ENCODE measurements around the gene USP7. TPM values are rescaled to one million over a fixed set of nuclear protein-coding genes. Genes with fewer than 3 reads are reported as not detected.
"Not testable (repeated sequence)": the region's sequence is repeated elsewhere in the genome, so short reads cannot be mapped to it uniquely, and the experiment has no call there.

The USP7 gene
- total RNA-seq, 1 donor from 2014 or later, result 96.9 TPM

DNA sequence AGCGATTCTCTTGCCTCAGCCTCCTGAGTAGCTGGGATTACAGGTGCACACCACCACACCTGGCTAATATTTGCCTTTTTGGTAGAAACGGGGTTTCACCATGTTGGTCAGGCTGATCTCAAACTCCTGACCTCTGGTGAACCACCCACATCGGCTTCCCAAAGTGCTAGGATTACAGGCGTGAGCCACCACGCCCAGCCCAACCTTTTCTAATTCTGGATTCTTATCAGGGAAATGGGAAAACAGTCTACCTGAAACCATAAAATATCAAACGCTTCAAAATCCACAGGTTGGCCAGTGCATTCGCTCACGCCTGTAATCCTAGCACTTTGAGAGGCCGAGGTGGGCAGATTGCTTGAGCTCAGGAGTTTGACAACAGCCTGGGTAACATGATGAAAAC lies 4.3 kb upstream of the USP7 start:
- FAIRE-seq; H3K79me2 ChIP-seq (ENCODE audit: insufficient read depth, low read length); H3K9me3 Mint-ChIP-seq (ENCODE audit: unreplicated experiment); H4K20me1 ChIP-seq (ENCODE audit: insufficient read depth, low read length); H3K4me3 Mint-ChIP-seq (ENCODE audit: unreplicated experiment); DNase-seq (ENCODE audit: low read depth); H3K27ac Mint-ChIP-seq (ENCODE audit: unreplicated experiment); H3K9me3 ChIP-seq (ENCODE audit: insufficient read depth, low read depth, low read length); H3K27me3 ChIP-seq (ENCODE audit: insufficient read depth, low read length); H3K4me3 ChIP-seq (ENCODE audit: insufficient read depth, low read depth, low read length); H3K27me3 Mint-ChIP-seq (ENCODE audit: low read depth, unreplicated experiment); H3K4me1 Mint-ChIP-seq (ENCODE audit: low read depth, unreplicated experiment); H3K36me3 Mint-ChIP-seq (ENCODE audit: low read depth, unreplicated experiment); H3K4me2 ChIP-seq (ENCODE audit: low read length); H2AFZ ChIP-seq (ENCODE audit: low read depth, low read length); H3K4me1 ChIP-seq (ENCODE audit: insufficient read depth, low read length); H3K27ac ChIP-seq (ENCODE audit: low read depth, low read length); H3K36me3 ChIP-seq (ENCODE audit: insufficient read depth, low read length); H3K9ac ChIP-seq (ENCODE audit: low read length): not testable (repeated sequence)

DNA sequence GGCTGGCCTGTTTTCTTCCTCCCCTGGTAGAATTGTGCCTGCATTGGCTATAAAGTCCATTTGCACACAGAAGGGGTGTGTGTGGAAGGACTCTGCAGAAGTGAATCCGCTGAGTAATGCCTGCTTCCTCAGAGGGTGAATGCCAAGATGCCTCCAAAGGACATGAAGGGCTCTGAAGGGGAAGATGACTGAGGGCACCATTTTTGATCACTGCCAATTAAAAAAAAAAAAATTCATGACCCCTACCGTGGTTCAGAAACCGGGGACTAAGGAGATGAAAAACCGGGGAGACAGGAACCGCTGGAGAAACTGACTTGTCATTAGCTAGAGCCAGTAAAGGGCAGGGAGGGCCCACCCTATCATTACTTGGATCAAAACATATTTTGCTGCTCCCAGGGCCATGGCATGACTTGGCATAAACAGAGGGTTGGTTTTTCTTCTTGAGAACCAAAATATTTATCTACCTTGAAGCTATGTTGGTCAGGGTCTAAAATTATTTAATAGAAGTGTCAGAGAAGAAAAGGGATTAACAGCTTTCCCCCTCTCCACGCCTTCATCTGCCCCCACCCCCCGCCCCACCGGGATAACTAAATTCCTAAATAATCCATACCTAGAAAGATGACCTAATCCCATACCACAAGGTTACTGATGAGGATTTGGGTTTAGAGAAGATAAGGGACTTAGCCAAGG lies 3.6 kb upstream of the USP7 start:
- H3K36me3 Mint-ChIP-seq (ENCODE audit: low read depth, unreplicated experiment), result no peaks in the 10 kb centered on the region
- H3K4me2 ChIP-seq (ENCODE audit: low read length), result no peak overlapping the region
- TF ChIP-seq, protein P1, sequence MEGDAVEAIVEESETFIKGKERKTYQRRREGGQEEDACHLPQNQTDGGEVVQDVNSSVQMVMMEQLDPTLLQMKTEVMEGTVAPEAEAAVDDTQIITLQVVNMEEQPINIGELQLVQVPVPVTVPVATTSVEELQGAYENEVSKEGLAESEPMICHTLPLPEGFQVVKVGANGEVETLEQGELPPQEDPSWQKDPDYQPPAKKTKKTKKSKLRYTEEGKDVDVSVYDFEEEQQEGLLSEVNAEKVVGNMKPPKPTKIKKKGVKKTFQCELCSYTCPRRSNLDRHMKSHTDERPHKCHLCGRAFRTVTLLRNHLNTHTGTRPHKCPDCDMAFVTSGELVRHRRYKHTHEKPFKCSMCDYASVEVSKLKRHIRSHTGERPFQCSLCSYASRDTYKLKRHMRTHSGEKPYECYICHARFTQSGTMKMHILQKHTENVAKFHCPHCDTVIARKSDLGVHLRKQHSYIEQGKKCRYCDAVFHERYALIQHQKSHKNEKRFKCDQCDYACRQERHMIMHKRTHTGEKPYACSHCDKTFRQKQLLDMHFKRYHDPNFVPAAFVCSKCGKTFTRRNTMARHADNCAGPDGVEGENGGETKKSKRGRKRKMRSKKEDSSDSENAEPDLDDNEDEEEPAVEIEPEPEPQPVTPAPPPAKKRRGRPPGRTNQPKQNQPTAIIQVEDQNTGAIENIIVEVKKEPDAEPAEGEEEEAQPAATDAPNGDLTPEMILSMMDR (IDR thresholded peaks at IDR 0.05; ENCODE audit: insufficient read depth, low read depth, low read length), result no peak
- TF ChIP-seq EZH2 (IDR thresholded peaks at IDR 0.05; ENCODE audit: insufficient read depth, low read length), result no peak
- H4K20me1 ChIP-seq (ENCODE audit: insufficient read depth, low read length), result peaks cover 6% of the 10 kb centered on the region
- no peaks in the 10 kb centered on the region for H3K9me3 ChIP-seq (ENCODE audit: insufficient read depth, low read depth, low read length)
- H3K36me3 ChIP-seq (ENCODE audit: insufficient read depth, low read length), result no peaks in the 10 kb centered on the region
- FAIRE-seq (no peak), DNase-seq (ENCODE audit: low read depth) (no peak)
- H3K27me3 Mint-ChIP-seq (ENCODE audit: low read depth, unreplicated experiment), result peaks cover under 1% of the 10 kb centered on the region
- no peak overlapping the region for H3K4me3 Mint-ChIP-seq (ENCODE audit: unreplicated experiment)
- peaks cover 7% of the 10 kb centered on the region for H3K4me1 ChIP-seq (ENCODE audit: insufficient read depth, low read length)
- no peaks in the 10 kb centered on the region for H3K9me3 Mint-ChIP-seq (ENCODE audit: unreplicated experiment)
- no peak overlapping the region for H3K27ac ChIP-seq (ENCODE audit: low read depth, low read length)
- H3K27ac Mint-ChIP-seq (ENCODE audit: unreplicated experiment), result no peak overlapping the region
- H3K79me2 ChIP-seq (ENCODE audit: insufficient read depth, low read length), result peaks cover 9% of the 10 kb centered on the region
- no peaks in the 10 kb centered on the region for H3K27me3 ChIP-seq (ENCODE audit: insufficient read depth, low read length)
- no peak overlapping the region for H2AFZ ChIP-seq (ENCODE audit: low read depth, low read length)
- no peak overlapping the region for H3K9ac ChIP-seq (ENCODE audit: low read length)
- no peak overlapping the region for H3K4me3 ChIP-seq (ENCODE audit: insufficient read depth, low read depth, low read length)
- no peaks in the 10 kb centered on the region for H3K4me1 Mint-ChIP-seq (ENCODE audit: low read depth, unreplicated experiment)

DNA sequence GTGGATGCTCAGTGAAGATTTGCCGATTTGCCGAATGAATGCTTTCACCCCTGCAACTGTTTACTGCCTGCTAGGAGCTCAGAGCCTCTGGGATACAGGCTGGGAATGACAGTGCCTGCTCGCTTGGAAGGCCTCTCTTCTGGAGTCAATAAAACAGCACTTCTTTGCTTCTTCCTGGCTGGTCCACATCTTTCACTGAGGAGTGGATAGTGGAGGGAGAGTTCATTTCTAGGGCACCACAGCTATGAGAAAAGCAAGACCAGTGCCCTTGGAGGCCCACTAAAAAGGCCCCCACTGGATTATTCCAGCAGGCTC lies 3.1 kb upstream of the USP7 start:
- Mint-ChIP-seq H3K9me3 (ENCODE audit: unreplicated experiment) (no peaks in the 10 kb centered on the region), H3K27me3 (ENCODE audit: low read depth, unreplicated experiment) (no peaks in the 10 kb centered on the region), H3K4me1 (ENCODE audit: low read depth, unreplicated experiment) (peaks cover 3% of the 10 kb centered on the region), H3K4me3 (ENCODE audit: unreplicated experiment) (no peak overlapping the region), H3K36me3 (ENCODE audit: low read depth, unreplicated experiment) (no peaks in the 10 kb centered on the region), H3K27ac (ENCODE audit: unreplicated experiment) (no peak overlapping the region)
- TF ChIP-seq EZH2 (IDR thresholded peaks at IDR 0.05; ENCODE audit: insufficient read depth, low read length), result no peak
- TF ChIP-seq, protein P1 (IDR thresholded peaks at IDR 0.05; ENCODE audit: insufficient read depth, low read depth, low read length), result no peak
- peak overlapping the region; percentile 1 for H3K4me2 ChIP-seq (ENCODE audit: low read length)
- H3K4me1 ChIP-seq (ENCODE audit: insufficient read depth, low read length), result peaks cover 10% of the 10 kb centered on the region
- no peak for FAIRE-seq
- no peak overlapping the region for H3K9ac ChIP-seq (ENCODE audit: low read length)
- H2AFZ ChIP-seq (ENCODE audit: low read depth, low read length), result no peak overlapping the region
- H3K27me3 ChIP-seq (ENCODE audit: insufficient read depth, low read length), result no peaks in the 10 kb centered on the region
- H3K36me3 ChIP-seq (ENCODE audit: insufficient read depth, low read length), result no peaks in the 10 kb centered on the region
- H3K9me3 ChIP-seq (ENCODE audit: insufficient read depth, low read depth, low read length), result no peaks in the 10 kb centered on the region
- H4K20me1 ChIP-seq (ENCODE audit: insufficient read depth, low read length), result peaks cover 11% of the 10 kb centered on the region
- DNase-seq (ENCODE audit: low read depth), result no peak
- H3K27ac ChIP-seq (ENCODE audit: low read depth, low read length), result no peak overlapping the region
- peaks cover 14% of the 10 kb centered on the region for H3K79me2 ChIP-seq (ENCODE audit: insufficient read depth, low read length)
- H3K4me3 ChIP-seq (ENCODE audit: insufficient read depth, low read depth, low read length), result no peak overlapping the region

Measured in astrocyte (in vitro differentiated cells and primary cell).